CD4-positive, alpha-beta T cell treated with Interleukin-17A for 1 hour (primary cell): Measurements from ENCODE around the gene ASS1.

Experiments used
- DNase-seq: peaks from one replicate; pipeline ENCODE4 v3.0.0-alpha.2; 2020

Gene ASS1

GRCh38 chr9:130500340-130501180 is 55.8 kb downstream of the ASS1 start:
- no peak for DNase-seq

GRCh38 chr9:130501639-130502038 is 56.9 kb downstream of the ASS1 start:
- DNase-seq: no peak

- no peak for DNase-seq
These were observed 63.5 kb downstream of the ASS1 start for GRCh38 chr9:130508218-130508617.

GRCh38 chr9:130512199-130512598 is 67.4 kb downstream of the ASS1 start:
- no peak for DNase-seq

GRCh38 chr9:130513078-130513477 is 68.3 kb downstream of the ASS1 start:
- no peak for DNase-seq

GRCh38 chr9:130518233-130518632 is 73.5 kb downstream of the ASS1 start:
- DNase-seq: no peak

GRCh38 chr9:130518943-130519799 is 74.4 kb downstream of the ASS1 start:
- DNase-seq: no peak

- no peak for DNase-seq
These were observed 75.2 kb downstream of the ASS1 start for GRCh38 chr9:130519927-130520326.

GRCh38 chr9:130521715-130522114 is 77.0 kb downstream of the ASS1 start:
- DNase-seq: no peak

GRCh38 chr9:130522233-130522808 is 77.6 kb downstream of the ASS1 start:
- no peak for DNase-seq

GRCh38 chr9:130523921-130524320 is 79.2 kb downstream of the ASS1 start:
- no peak for DNase-seq

GRCh38 chr9:130526193-130526853 is 81.6 kb downstream of the ASS1 start:
- no peak for DNase-seq

- no peak for DNase-seq
These were observed 82.3 kb downstream of the ASS1 start for GRCh38 chr9:130526854-130527650.

GRCh38 chr9:130527651-130528310 is 83.0 kb downstream of the ASS1 start:
- no peak for DNase-seq

- no peak for DNase-seq
These were observed 83.9 kb downstream of the ASS1 start for GRCh38 chr9:130528674-130529073.

- no peak for DNase-seq
These were observed 86.2 kb downstream of the ASS1 start for GRCh38 chr9:130530938-130531337.

GRCh38 chr9:130531670-130532069 is 86.9 kb downstream of the ASS1 start:
- DNase-seq: no peak

- no peak for DNase-seq
These were observed 87.8 kb downstream of the ASS1 start for GRCh38 chr9:130532426-130533080.

GRCh38 chr9:130535818-130536521 is 91.2 kb downstream of the ASS1 start:
- no peak for DNase-seq

GRCh38 chr9:130536701-130537107 is 91.9 kb downstream of the ASS1 start:
- no peak for DNase-seq
